Stimulated activated CD4-positive, alpha-beta T cell treated with anti-CD3 and anti-CD28 coated beads, Interleukin-12 subunit alpha, Interleukin-12 subunit beta, amount 100 ng/mL, for 48 hours (primary cell): ENCODE results near the gene USP17L17.
A peak's percentile ranks its signal among the peaks of the same experiment; 100 is the strongest.
"Not testable (repeated sequence)": the region's sequence is repeated elsewhere in the genome, so short reads cannot be mapped to it uniquely, and the experiment has no call there.

Experiments
- DNase-seq, 3 donors: peaks; one replicate each; pipeline ENCODE4 v3.0.0-alpha.2; 2020; ENCODE audit warnings: low read depth in 2 of 3, low spot score in 1 of 3

Gene USP17L17

GRCh38 chr4:9243579-9243978, at the start of gene USP17L17:
Gene USP17L17, plus strand, starts transcription at chr4:9243879. Its CDS starts 0 bp downstream, at chr4:9243879.
- DNase-seq: not testable (repeated sequence)

- not testable (repeated sequence) for DNase-seq
Observed at GRCh38 chr4:9210357-9210756, 33.3 kb upstream of the USP17L17 start, which contains the start of gene USP17L10. Gene USP17L10, plus strand, starts transcription at chr4:9210657. Its CDS starts 0 bp downstream, at chr4:9210657.

DNA sequence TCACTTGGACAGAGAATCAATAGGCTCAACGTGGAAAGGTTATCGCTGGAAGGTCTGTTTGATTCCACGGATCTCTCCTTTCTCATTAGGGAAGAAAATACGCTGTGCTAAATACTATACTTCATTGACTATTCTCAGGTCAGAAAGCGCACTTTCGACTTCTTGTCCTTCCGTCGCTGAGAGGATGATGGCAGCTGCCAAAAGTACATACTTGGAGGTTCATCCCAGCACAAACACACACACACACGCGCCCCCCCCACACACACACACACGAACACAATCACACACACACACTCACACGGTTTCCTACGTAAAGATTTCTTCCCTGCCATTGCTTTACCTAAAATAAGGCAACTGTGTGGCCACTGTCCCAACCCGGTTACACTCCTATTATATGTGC, 29.0 kb upstream of the USP17L17 start:
- DNase-seq: not testable (repeated sequence)

GRCh38 chr4:9215105-9215504, 28.6 kb upstream of the USP17L17 start, which contains the start of gene USP17L11:
Gene USP17L11, plus strand, starts transcription at chr4:9215405. Its CDS starts 0 bp downstream, at chr4:9215405.
- DNase-seq: not testable (repeated sequence)

GRCh38 chr4:9219852-9220251, 23.8 kb upstream of the USP17L17 start, which contains the start of gene USP17L12:
Gene USP17L12, plus strand, starts transcription at chr4:9220152. Its CDS starts 0 bp downstream, at chr4:9220152.
- not testable (repeated sequence) for DNase-seq

- DNase-seq: not testable (repeated sequence)
Observed at GRCh38 chr4:9224596-9224995, 19.1 kb upstream of the USP17L17 start, which contains the start of gene USP17L13. Gene USP17L13, plus strand, starts transcription at chr4:9224896. Its CDS starts 0 bp downstream, at chr4:9224896.

GRCh38 chr4:9230249-9230648, 13.4 kb upstream of the USP17L17 start:
- DNase-seq: not testable (repeated sequence)

DNA sequence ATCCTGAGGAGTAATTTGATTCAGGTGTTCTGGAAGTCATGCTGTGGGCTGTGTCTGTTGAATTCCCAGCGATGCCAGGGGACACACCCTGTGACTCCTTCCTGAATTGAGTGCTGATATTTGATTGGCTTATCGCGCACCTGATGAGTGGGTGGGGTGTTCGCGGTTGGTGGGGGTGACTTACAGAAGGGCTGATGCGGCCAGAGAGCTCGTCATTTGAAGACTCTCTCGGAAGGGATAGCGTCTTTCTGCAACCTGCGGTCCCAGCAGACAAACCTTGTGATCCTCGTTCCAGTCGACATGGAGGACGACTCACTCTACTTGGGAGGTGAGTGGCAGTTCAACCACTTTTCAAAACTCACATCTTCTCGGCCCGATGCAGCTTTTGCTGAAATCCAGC, 9.6 kb upstream of the USP17L17 start, which contains the start of gene USP17L15:
Gene USP17L15 (plus strand): TSS at position 301 of the 400 bp plus-strand sequence. CDS start 0 bp downstream, at position 301.
- not testable (repeated sequence) for DNase-seq

DNA sequence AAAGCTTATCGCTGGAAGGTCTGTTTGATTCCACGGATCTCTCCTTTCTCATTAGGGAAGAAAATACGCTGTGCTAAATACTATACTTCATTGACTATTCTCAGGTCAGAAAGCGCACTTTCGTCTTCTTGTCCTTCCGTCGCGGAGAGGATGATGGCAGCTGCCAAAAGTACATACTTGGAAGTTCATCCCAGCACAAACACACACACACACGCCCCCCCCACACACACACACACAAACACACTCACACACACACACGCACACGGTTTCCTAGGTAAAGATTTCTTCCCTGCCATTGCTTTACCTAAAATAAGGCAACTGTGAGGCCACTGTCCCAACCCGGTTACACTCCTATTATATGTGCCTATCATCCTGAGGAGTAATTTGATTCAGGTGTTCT, 5.2 kb upstream of the USP17L17 start:
- DNase-seq: not testable (repeated sequence)

DNA sequence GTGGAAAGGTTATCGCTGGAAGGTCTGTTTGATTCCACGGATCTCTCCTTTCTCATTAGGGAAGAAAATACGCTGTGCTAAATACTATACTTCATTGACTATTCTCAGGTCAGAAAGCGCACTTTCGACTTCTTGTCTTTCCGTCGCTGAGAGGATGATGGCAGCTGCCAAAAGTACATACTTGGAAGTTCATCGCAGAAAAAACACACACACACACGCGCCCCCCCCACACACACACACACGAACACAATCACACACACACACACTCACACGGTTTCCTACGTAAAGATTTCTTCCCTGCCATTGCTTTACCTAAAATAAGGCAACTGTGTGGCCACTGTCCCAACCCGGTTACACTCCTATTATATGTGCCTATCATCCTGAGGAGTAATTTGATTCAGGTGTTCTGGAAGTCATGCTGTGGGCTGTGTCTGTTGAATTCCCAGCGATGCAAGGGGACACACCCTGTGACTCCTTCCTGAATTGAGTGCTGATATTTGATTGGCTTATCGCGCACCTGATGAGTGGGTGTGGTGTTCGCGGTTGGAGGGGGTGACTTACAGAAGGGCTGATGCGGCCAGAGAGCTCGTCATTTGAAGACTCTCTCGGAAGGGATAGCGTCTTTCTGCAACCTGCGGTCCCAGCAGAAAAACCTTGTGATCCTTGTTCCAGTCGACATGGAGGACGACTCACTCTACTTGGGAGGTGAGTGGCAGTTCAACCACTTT, 4.4 kb downstream of the USP17L17 start, which contains the start of gene USP17L18:
Gene USP17L18 (plus strand): TSS at position 678 of the 728 bp plus-strand sequence. CDS start 0 bp downstream, at position 678.
- peak in 1 of 3 donors; percentile 0 for DNase-seq

GRCh38 chr4:9253078-9253477, 9.4 kb downstream of the USP17L17 start, which contains the start of gene USP17L19:
Gene USP17L19, plus strand, starts transcription at chr4:9253378. Its CDS starts 0 bp downstream, at chr4:9253378.
- DNase-seq: not testable (repeated sequence)

GRCh38 chr4:9257824-9258223, 14.1 kb downstream of the USP17L17 start, which contains the start of gene USP17L20:
Gene USP17L20, plus strand, starts transcription at chr4:9258124. Its CDS starts 0 bp downstream, at chr4:9258124.
- not testable (repeated sequence) for DNase-seq

- DNase-seq: not testable (repeated sequence)
Observed at GRCh38 chr4:9262572-9262971, 18.9 kb downstream of the USP17L17 start, which contains the start of gene USP17L21. Gene USP17L21, plus strand, starts transcription at chr4:9262872. Its CDS starts 0 bp downstream, at chr4:9262872.

- not testable (repeated sequence) for DNase-seq
Observed at GRCh38 chr4:9267319-9267718, 23.6 kb downstream of the USP17L17 start, which contains the start of gene USP17L22. Gene USP17L22, plus strand, starts transcription at chr4:9267619. Its CDS starts 0 bp downstream, at chr4:9267619.

DNA sequence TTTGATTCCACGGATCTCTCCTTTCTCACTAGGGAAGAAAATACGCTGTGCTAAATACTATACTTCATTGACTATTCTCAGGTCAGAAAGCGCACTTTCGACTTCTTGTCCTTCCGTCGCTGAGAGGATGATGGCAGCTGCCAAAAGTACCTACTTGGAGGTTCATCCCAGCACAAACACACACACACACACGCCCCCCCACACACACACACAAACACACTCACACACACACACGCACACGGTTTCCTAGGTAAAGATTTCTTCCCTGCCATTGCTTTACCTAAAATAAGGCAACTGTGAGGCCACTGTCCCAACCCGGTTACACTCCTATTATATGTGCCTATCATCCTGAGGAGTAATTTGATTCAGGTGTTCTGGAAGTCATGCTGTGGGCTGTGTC, 28.0 kb downstream of the USP17L17 start:
- not testable (repeated sequence) for DNase-seq
